ENCODE data around the gene ALPP.

Gene ALPP

DNA sequence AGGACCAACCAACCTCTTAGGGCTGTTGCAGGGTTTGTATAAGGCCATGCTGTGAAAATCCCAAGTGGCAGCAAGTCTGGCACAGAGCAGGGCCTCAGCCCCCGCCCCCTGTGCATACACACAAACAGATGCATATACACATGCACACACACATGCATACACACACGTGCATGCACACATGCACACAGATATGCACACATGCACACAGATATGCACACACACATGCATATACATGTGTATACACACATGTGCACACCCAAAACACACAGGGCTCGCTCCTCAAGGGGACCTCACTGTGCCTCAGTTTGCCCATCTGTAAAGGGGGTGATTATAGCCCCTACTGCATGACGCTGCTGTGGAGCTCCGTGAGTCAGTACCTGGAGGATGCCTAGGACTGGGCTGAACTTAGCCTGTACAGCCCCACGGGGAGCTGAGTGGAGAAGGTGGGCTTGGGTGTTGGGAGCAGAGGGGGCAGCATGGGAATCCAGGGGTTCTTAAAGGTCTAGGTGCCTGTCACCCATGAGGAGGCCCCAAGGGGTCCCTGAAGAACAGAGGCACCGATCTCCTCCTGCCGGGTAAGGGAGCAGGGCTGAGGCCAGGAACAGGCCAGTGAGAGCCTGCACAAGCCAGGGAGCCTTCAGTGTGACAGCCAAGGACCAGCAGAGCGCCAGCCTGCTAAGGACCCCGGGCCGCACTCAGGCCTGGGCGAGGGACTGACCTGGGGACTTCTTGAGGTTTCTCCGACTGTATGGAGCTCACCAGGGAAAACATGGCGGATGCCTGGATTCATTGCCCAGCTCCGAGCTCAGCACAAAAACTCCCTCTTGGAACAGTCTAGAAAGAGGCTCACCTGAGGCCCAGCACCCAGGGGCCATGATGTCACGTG lies 53.4 kb downstream of the ALPP start:
- no peak for DNase-seq
